Measurements from ENCODE around the gene EXOC3L2.
"Not testable (repeated sequence)": the region's sequence is repeated elsewhere in the genome, so short reads cannot be mapped to it uniquely, and the experiment has no call there.

DNA sequence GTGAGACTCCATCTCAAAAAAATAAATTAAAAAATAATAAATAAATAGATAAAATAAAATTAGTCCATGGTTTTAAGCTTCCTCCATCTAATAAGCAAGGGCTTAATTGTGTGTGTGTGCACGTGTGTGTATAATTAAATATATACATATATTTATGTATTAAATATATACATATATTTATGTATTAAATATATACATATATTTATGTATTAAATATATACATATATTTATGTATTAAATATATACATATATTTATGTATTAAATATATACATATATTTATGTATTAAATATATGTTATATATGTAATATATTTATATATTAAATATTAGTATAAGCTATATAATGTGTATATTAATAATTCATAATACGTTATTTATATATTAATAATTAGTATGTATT is 16.2 kb downstream of the EXOC3L2 start:
- TF ChIP-seq RFX5 (IDR thresholded peaks at IDR 0.05; ENCODE audit: low read depth, low read length); MEF2B (IDR thresholded peaks at IDR 0.05; ENCODE audit: partially characterized antibody, poor library complexity, severe bottlenecking); RAD21 (IDR thresholded peaks at IDR 0.05; ENCODE audit: insufficient read depth, low read depth, low read length); PBX3 (IDR thresholded peaks at IDR 0.05; ENCODE audit: insufficient replicate concordance, low read depth, low read length); EGR1 (IDR thresholded peaks at IDR 0.05; ENCODE audit: borderline replicate concordance in 1 of 2, low read depth in 2 of 2, low read length in 2 of 2): not testable (repeated sequence)
- TF ChIP-seq, protein P1, sequence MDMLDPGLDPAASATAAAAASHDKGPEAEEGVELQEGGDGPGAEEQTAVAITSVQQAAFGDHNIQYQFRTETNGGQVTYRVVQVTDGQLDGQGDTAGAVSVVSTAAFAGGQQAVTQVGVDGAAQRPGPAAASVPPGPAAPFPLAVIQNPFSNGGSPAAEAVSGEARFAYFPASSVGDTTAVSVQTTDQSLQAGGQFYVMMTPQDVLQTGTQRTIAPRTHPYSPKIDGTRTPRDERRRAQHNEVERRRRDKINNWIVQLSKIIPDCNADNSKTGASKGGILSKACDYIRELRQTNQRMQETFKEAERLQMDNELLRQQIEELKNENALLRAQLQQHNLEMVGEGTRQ (IDR thresholded peaks at IDR 0.05; ENCODE audit: borderline replicate concordance, low read depth, low read length): not testable (repeated sequence)
- TF ChIP-seq, protein P2, sequence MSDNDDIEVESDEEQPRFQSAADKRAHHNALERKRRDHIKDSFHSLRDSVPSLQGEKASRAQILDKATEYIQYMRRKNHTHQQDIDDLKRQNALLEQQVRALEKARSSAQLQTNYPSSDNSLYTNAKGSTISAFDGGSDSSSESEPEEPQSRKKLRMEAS (IDR thresholded peaks at IDR 0.05; ENCODE audit: low read depth, low read length): not testable (repeated sequence)

All from GM12878 (cell line).